ENCODE results near the gene VGLL3.

DNA sequence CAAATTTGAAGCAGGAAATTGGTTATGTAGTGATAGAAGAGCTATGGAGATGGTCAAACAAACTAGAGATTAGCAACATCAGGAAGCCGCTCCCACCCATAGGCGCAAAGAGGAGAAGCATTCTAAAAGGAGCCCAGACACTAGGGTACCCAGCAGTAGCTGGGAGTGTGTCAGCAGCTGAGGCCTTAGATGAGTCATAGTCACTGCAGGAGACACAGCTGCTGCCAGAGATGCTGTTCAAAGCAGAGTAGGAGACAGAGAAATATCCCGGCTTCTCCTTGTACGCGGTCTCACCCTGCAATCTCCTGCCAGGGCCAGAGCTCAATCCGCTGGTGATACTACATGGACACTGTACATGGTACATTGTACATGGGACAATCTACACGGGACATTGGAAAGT lies 61.9 kb downstream of the VGLL3 start:
- no peak for TF ChIP-seq POLR2AphosphoS5 (IDR thresholded peaks at IDR 0.05; ENCODE audit: low read depth, low read length)
- TF ChIP-seq POLR2A (IDR thresholded peaks at IDR 0.05; ENCODE audit: low read depth, low read length): no peak
